GM19463 (cell line): ENCODE data around the gene AGBL1.

Experiments
- ATAC-seq: cut with Tn5 transposase; IDR thresholded peaks from one replicate; pipeline ENCODE4 v1.9.1; 2021; ENCODE audit warnings: mild to moderate bottlenecking, moderate library complexity; ENCODE audit not compliant: unreplicated experiment

The AGBL1 gene

GRCh38 chr15:86079508-86080266 is at the start of gene AGBL1:
Gene AGBL1 (plus strand): TSS chr15:86079871.
- ATAC-seq: no peak

GRCh38 chr15:86034904-86035303 is 44.8 kb upstream of the AGBL1 start:
- no peak for ATAC-seq

- ATAC-seq: no peak
Measured at GRCh38 chr15:86036243-86036642, 43.4 kb upstream of the AGBL1 start.

- no peak for ATAC-seq
Measured at GRCh38 chr15:86038491-86038890, 41.2 kb upstream of the AGBL1 start.

- ATAC-seq: no peak
Measured at GRCh38 chr15:86040356-86041033, 39.2 kb upstream of the AGBL1 start.

- ATAC-seq: no peak
Measured at GRCh38 chr15:86041399-86041798, 38.3 kb upstream of the AGBL1 start.

GRCh38 chr15:86042226-86042625 is 37.4 kb upstream of the AGBL1 start:
- no peak for ATAC-seq

- ATAC-seq: no peak
Measured at GRCh38 chr15:86044981-86045380, 34.7 kb upstream of the AGBL1 start.

- no peak for ATAC-seq
Measured at GRCh38 chr15:86054338-86054737, 25.3 kb upstream of the AGBL1 start.

GRCh38 chr15:86055688-86056087 is 24.0 kb upstream of the AGBL1 start:
- no peak for ATAC-seq

GRCh38 chr15:86059851-86060250 is 19.8 kb upstream of the AGBL1 start:
- no peak for ATAC-seq

GRCh38 chr15:86060674-86061073 is 19.0 kb upstream of the AGBL1 start:
- ATAC-seq: no peak

GRCh38 chr15:86061581-86061980 is 18.1 kb upstream of the AGBL1 start:
- ATAC-seq: no peak

- ATAC-seq: no peak
Measured at GRCh38 chr15:86062646-86063243, 16.9 kb upstream of the AGBL1 start.

- no peak for ATAC-seq
Measured at GRCh38 chr15:86063356-86064095, 16.1 kb upstream of the AGBL1 start.

- ATAC-seq: no peak
Measured at GRCh38 chr15:86064326-86064725, 15.3 kb upstream of the AGBL1 start.

- ATAC-seq: no peak
Measured at GRCh38 chr15:86066174-86066834, 13.4 kb upstream of the AGBL1 start.

GRCh38 chr15:86073281-86073680 is 6.4 kb upstream of the AGBL1 start:
- ATAC-seq: no peak

GRCh38 chr15:86076468-86076867 is 3.2 kb upstream of the AGBL1 start:
- no peak for ATAC-seq

- no peak for ATAC-seq
Measured at GRCh38 chr15:86077070-86077469, 2.6 kb upstream of the AGBL1 start.

GRCh38 chr15:86080302-86080701 is 631 bp downstream of the AGBL1 start:
- ATAC-seq: no peak
